HG03175 (cell line): ENCODE data around the gene KIF12.
"Not testable (repeated sequence)": the region's sequence is repeated elsewhere in the genome, so short reads cannot be mapped to it uniquely, and the experiment has no call there.

ENCODE experiments used
- ATAC-seq: cut with Tn5 transposase; IDR thresholded peaks from one replicate; pipeline ENCODE4 v1.9.1; 2021; ENCODE audit warnings: mild to moderate bottlenecking, moderate library complexity; ENCODE audit not compliant: unreplicated experiment

KIF12 gene

GRCh38 chr9:114098936-114099668 lies at the start of gene KIF12:
Gene KIF12, minus strand, starts transcription at chr9:114099292. Its CDS starts 16 bp downstream, at chr9:114099276.
- no peak for ATAC-seq

- ATAC-seq = no peak
Observed at GRCh38 chr9:114146735-114147134, 47.6 kb upstream of the KIF12 start.

- ATAC-seq = no peak
Observed at GRCh38 chr9:114143234-114143633, 44.1 kb upstream of the KIF12 start.

- no peak for ATAC-seq
Observed at GRCh38 chr9:114141553-114142402, 42.7 kb upstream of the KIF12 start.

GRCh38 chr9:114140850-114141249 lies 41.8 kb upstream of the KIF12 start:
- ATAC-seq = no peak

DNA sequence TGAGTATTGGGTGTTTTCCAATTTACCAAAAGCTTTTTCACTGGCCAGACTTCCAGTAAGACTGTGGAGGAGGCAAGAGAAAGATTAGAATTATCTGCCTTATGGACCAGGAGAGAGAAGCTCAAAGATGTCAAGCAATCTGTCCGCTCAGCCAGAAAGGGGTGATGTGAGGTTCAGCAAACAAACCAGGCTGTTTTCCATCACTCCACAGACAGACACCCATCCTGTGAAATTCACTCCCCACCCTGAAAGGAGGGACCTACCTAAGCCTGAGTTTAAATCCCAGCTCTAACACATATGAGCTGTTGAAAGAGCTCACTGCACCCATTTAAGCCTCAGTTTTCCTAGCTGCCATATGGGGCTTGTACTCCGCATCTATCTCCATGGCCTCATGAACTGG lies 41.3 kb upstream of the KIF12 start:
- no peak for ATAC-seq

GRCh38 chr9:114139071-114139470 lies 40.0 kb upstream of the KIF12 start:
- no peak for ATAC-seq

GRCh38 chr9:114138552-114138971 lies 39.5 kb upstream of the KIF12 start:
- ATAC-seq = no peak

DNA sequence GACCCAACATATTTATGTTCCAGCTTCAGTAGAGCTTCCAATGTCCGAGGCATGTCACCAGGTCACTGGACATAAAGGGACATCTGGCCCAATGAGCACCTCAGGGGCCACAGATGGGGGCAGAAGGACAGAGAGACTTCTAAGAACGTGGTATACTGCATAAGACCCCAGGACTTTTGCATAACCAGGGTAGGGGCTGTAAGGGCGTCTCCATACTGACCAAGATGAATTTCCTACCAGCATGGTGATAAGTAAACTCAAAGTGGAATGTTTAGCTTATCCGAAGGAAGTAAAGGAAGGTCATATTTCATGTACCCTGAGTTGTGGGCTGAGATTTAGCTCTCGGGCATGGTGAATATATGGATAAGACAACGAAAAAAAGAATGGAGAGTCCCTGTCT lies 38.7 kb upstream of the KIF12 start:
- no peak for ATAC-seq

- ATAC-seq = no peak
Observed at GRCh38 chr9:114134827-114135396, 35.8 kb upstream of the KIF12 start.

- ATAC-seq = no peak
Observed at GRCh38 chr9:114132550-114132918, 33.4 kb upstream of the KIF12 start.

- ATAC-seq = no peak
Observed at GRCh38 chr9:114131808-114132549, 32.9 kb upstream of the KIF12 start.

DNA sequence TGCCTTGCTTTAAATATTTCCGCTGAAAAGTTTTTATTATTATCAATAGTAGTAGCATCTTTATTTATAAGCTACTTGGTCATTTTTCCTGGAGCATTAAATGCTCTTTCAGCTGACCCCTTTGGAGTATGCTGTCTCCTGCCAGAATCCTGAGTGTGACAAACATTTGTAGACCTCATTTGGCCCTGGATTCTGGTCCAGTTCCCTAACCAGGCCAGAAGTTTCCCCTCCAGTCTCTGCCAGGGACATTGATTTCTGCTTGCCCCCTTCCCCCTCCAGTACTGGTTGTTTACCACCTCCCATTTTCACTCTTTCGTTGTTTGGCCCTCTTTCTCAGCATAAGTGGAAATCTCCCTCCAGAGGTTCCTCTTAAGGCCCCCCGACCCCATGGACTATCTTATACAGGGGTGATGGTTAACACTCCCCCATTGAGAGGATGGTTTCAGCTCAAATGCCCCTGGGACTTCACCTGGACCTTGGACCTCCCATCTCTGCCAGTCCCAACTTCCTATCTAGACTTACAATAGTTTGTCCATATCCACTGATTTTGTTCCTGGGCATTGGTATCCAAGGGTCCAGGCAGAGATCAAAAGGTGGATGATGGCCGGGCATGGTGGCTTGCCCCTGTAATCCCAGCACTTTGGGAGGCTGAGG lies 31.7 kb upstream of the KIF12 start:
- ATAC-seq = no peak

DNA sequence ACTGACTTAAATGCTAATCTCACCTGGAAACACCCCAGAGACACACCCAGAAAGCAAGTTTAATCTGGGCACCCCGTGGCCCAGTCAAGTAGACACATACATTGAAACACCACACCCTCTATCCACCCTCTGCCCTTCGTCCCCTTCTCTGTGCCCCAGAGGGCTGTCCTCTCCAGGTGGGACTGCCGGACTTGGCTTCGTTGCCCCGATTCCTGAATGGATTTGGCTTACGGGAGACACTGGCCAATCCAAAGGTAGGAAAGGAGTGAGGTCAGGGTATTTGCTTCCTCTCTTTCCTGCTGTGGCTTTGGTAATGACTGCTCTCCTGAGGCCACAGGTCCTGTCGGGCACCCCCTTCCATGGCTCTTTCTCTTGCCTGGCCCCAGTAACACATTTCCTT lies 31.0 kb upstream of the KIF12 start:
- ATAC-seq = no peak

GRCh38 chr9:114128759-114129158 lies 29.7 kb upstream of the KIF12 start:
- not testable (repeated sequence) for ATAC-seq

DNA sequence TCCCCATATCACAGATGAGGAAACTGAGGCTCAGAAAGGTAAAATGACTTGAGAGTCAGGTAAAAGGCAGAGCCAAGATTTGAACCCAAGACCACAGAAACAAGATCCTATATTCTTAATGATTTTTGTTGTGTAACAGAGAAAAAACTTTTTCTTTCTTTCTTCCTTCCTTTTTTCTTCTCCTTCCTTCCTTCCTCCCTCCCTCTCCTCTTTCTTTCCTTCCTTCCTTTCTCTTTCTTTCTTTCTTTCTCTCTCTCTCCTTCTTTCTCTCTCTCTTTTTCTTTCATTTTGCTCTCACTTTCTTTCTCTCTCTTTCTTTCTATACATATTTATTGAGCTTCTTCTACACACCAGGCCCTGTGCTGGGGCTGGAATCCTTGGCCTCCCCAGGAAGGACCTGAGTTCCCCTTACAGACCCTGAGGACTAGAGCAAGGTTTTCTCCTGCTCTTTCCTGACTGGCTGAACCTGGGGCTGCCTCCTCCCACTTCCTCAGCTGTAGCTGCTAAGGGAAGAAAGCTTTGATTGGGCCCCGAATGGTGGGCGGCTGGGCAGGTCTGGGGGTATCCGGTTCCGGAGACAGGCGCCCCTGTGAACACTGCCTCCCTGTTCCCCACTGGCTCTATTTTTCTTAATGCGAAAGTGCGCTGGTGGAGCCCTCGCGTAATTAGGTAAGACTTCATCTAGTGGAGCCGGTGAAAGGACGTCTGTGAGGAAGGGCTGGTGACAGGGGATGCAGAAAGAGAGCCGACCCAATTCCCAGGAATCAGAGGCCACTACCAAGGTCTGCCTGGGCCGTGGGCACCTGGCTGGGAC lies 27.4 kb upstream of the KIF12 start:
- ATAC-seq = no peak

GRCh38 chr9:114125476-114126013 lies 26.5 kb upstream of the KIF12 start:
- no peak for ATAC-seq

- ATAC-seq = no peak
Observed at GRCh38 chr9:114124666-114125475, 25.8 kb upstream of the KIF12 start.

DNA sequence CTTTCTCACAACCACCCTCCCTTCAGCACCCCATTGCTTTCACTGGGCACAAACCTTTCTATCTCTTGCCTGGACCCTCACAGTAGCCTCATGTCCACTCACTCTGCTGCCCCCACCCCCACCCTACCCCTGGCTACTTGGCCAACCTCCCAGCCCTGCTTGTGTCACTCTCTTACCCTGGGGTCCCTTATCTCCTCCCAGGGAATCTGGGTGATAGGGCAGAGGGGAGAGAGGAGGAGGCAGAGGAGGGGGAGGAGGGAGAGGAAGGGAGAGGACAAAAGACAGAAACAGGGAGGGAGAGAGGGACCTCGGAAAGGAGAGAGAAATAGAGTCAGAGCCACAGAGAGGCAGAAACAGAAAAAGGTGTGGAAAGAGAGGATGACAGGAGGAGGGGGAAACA lies 25.0 kb upstream of the KIF12 start:
- ATAC-seq = no peak
